GM12878 (cell line): ENCODE results near the gene MRM1. TPM values are rescaled to one million over a fixed set of nuclear protein-coding genes. Genes with fewer than 3 reads are reported as not detected.

Experiments used
- ATAC-seq: fragments of 200-7000 bp; cut with Tn5 transposase; 3 replicates; pipeline ENCODE4 v1.9.1; 2020; ENCODE audit warnings: mild to moderate bottlenecking, moderate library complexity
- BruUV-seq: library from RNA; stranded (reverse); fragments of 400-500 nt; replicated peaks from 2 replicates; lab custom pipeline; 2021; lab: Mats Ljungman, UMichigan
- CTCF ChIA-PET: fragments of 300-600 bp; sonication (Branson Sonifier 250); formaldehyde crosslinking; extraction: SDS; loops from one replicate; lab custom pipeline; 2021; ENCODE audit warnings: inconsistent platforms; lab: Yijun Ruan, JAX
- POLR2A ChIA-PET: fragments of 350-600 bp; formaldehyde crosslinking; extraction: SDS; loops from one replicate; lab custom pipeline; 2021; ENCODE audit warnings: inconsistent platforms; lab: Charles Lee
- RAD21 ChIA-PET: fragments of 300-600 bp; sonication (Branson Sonifier 250); formaldehyde crosslinking; loops from one replicate; lab custom pipeline; 2023; ENCODE audit warnings: antibody characterized with exemption; ENCODE audit not compliant: unreplicated experiment; lab: Charles Lee
- SMC1A ChIA-PET: fragments of 300-600 bp; sonication (Branson Sonifier 250); formaldehyde crosslinking; loops from one replicate; lab custom pipeline; 2023; ENCODE audit not compliant: unreplicated experiment, uncharacterized antibody; lab: Charles Lee
- DNase-seq: peaks from one replicate; pipeline ENCODE4 v3.0.0-alpha.2; 2011; ENCODE audit warnings: low read depth, low spot score
- FAIRE-seq: peaks from 3 replicates; lab custom pipeline; 2011; peaks lifted over from hg19 to GRCh38; lab: Jason Lieb, UNC
- H2AFZ ChIP-seq: 2 replicates; pipeline ENCODE4 v1.6.0; 2011; ENCODE audit warnings: low read depth, low read length, control low read depth; ENCODE audit not compliant: control insufficient read depth
- H3K27ac ChIP-seq: 2 replicates; pipeline ENCODE4 v1.5.1; 2011; ENCODE audit warnings: control low read depth; ENCODE audit not compliant: control insufficient read depth, insufficient read depth
- H3K27me3 ChIP-seq, 2 experiments: replicated peaks in 1 of 2; 2 replicates each; pipeline versions ENCODE4 v1.6.0 to v1.6.1; 2011; ENCODE audit warnings: low read length in 1 of 2; ENCODE audit not compliant: control insufficient read depth in 2 of 2, insufficient read depth in 2 of 2
- H3K36me3 ChIP-seq, 2 experiments: 2 replicates each; pipeline ENCODE4 v1.5.1; 2011; ENCODE audit warnings: low read length in 1 of 2; ENCODE audit not compliant: control insufficient read depth in 2 of 2, insufficient read depth in 2 of 2
- H3K4me1 ChIP-seq: 2 replicates; pipeline ENCODE4 v1.6.1; 2011; ENCODE audit warnings: mild to moderate bottlenecking, low read length, moderate library complexity, mixed read lengths; ENCODE audit not compliant: control insufficient read depth, insufficient read depth
- H3K4me2 ChIP-seq: 2 replicates; pipeline ENCODE4 v1.6.0; 2011; ENCODE audit warnings: control low read depth; ENCODE audit not compliant: control insufficient read depth, insufficient read depth
- H3K4me3 ChIP-seq: fragments of 200-600 bp; sonication (generic); 2 replicates; pipeline ENCODE4 v1.5.1; 2016
- H3K79me2 ChIP-seq: 2 replicates; pipeline ENCODE4 v1.6.0; 2011; ENCODE audit warnings: low read length; ENCODE audit not compliant: control insufficient read depth, insufficient read depth
- H3K9ac ChIP-seq: 2 replicates; pipeline ENCODE4 v1.8.0; 2011; ENCODE audit warnings: low read length, control low read depth, mixed read lengths; ENCODE audit not compliant: control insufficient read depth, insufficient read depth
- H3K9me3 ChIP-seq: replicated peaks from 3 replicates; pipeline ENCODE4 v1.5.1; 2011; ENCODE audit warnings: mild to moderate bottlenecking, low read length; ENCODE audit not compliant: control insufficient read depth, insufficient read depth
- H4K20me1 ChIP-seq: 2 replicates; pipeline ENCODE4 v1.6.0; 2011; ENCODE audit not compliant: control insufficient read depth, insufficient read depth
- ATF2 ChIP-seq: IDR thresholded peaks from 2 replicates; pipeline ENCODE4 v1.6.1; 2012; ENCODE audit warnings: low read length, inconsistent platforms
- CBX3 ChIP-seq: fragments of 200-600 bp; sonication (generic); IDR thresholded peaks from 2 replicates; pipeline ENCODE4 v1.6.1; 2016; ENCODE audit warnings: low read depth, borderline replicate concordance
- NKRF ChIP-seq: fragments of 450-650 bp; conservative IDR thresholded peaks from 2 replicates; pipeline ENCODE4 v1.6.1; 2017; ENCODE audit warnings: mild to moderate bottlenecking, moderate library complexity
- RUNX3 ChIP-seq: IDR thresholded peaks from 2 replicates; pipeline ENCODE4 v1.6.1; 2012; ENCODE audit warnings: low read length, inconsistent platforms
- SREBF2 ChIP-seq: IDR thresholded peaks from 2 replicates; pipeline ENCODE4 v1.6.1; 2012; ENCODE audit warnings: mild to moderate bottlenecking, low read length
- STAT3 ChIP-seq: IDR thresholded peaks from 2 replicates; pipeline ENCODE4 v1.6.1; 2011; ENCODE audit warnings: low read depth, low read length, improper control_type of control experiment
- TAF1 ChIP-seq: IDR thresholded peaks from 2 replicates; pipeline ENCODE4 v1.6.1; 2011; ENCODE audit warnings: mild to moderate bottlenecking, low read depth, low read length, borderline replicate concordance
- WGBS: methylation state at CpG from one replicate; pipeline ENCODE4 v1.1.6; 2016; ENCODE audit warnings: low lambda C conversion rate; ENCODE audit not compliant: insufficient replicate concordance, insufficient coverage; ENCODE audit errors: missing lambda C conversion rate; 5-methylcytosine and 5-hydroxymethylcytosine counted together
- in situ Hi-C: fragments of 300-500 bp; cut with MboI; formaldehyde crosslinking; loops from 9 replicates; pipeline ENCODE4 v1.14.3; 2018; ENCODE audit warnings: mixed read lengths
- intact Hi-C: fragments of 100-400 bp; cut with micrococcal nuclease; formaldehyde crosslinking; loops from one replicate; pipeline ENCODE4 v1.14.2; 2022; ENCODE audit not compliant: unreplicated experiment
- polyA plus RNA-seq, 11 experiments: library from polyadenylated mRNA; depleted of rRNA in 4 of 11; unstranded in 6 of 11; stranded (reverse) in 5 of 11; fragments of >200 nt; fragmentation: Nextera tagmentation in 4 of 11; fragmentation: Illumina TruSeq in 1 of 11; extraction: Ambion mirVana in 4 of 11; extraction: Trizol in 1 of 11; gene quantifications; 1 replicate in 1 of 11; 2 replicates in 10 of 11; pipeline versions ENCODE4 v1.2.1 to v1.2.3, GENCODE V29; 2011 to 2016; ENCODE audit warnings: inconsistent platforms in 2 of 11, missing spikeins in 2 of 11, low read depth in 1 of 11
- total RNA-seq, 4 experiments: library from RNA; depleted of rRNA in 3 of 4; stranded (reverse); fragments of >200 nt in 3 of 4; fragmentation: Illumina TruSeq in 1 of 4; extraction: Trizol in 1 of 4; gene quantifications; 2 replicates each; pipeline versions ENCODE4 v1.2.1 to v1.2.3, GENCODE V29; 2013 to 2021
- TF ChIP-seq, protein P1 (sequence below): IDR thresholded peaks from 2 replicates; pipeline ENCODE4 v1.6.1; 2012; ENCODE audit warnings: low read depth, low read length, improper control_type of control experiment

The MRM1 gene
- total and polyA plus RNA-seq, 10 of the 15 experiments (the other 5 are each of a cell fraction or from before 2014, with no cell fraction given): 0.23 to 16.9 (median 13.2) TPM

DNA sequence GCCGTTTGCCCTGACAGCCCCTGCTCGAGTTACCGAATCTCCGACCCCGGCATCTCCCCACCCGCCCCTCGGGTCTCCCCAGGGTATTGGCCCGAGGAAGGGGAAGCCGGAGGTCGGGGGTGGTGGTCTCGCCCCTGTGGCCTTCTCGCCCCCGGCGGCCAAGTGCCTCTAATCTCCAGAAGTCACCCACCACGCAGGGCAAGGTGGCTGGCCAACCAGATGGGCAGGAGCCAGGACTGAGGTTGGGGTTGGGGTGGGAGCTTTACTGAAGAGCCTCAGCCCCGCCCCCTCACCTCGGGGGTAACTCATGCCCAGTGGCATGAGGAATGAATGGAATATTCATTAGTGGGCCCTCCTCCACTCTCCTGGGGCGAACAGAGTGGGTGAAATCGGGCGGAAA, 9.1 kb upstream of the MRM1 start (continued):
- TF ChIP-seq NKRF: no peak
- TF ChIP-seq CBX3: no peak

DNA sequence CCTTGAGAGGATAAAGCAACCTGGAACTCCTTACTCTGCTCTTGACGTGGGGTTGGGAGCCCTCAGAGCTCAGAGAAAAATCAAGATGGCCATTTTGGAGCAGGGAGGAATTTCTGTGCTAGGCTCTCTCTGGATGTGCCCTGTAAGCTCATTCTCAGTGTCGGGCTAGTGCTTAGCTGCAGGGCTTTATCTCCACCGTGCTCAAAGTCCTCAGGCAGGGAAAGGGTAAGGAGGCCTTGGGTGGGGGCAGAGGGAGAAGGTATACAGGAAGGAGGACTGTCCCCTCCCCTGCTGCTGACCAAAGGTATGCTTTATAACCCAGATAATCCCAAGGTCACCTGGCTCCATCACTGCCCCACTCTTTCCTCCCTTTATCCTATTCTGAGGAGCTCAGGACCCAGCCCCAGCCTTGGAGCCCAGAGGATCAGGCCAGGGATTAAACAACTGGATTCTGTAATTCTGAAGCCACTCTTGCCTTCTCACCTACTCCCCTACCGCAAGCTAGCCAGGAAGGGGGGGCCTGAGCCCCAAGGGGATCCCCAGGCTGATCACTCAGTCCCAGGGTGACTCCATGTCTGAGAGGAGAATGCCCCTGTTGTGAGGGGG, 8.6 kb upstream of the MRM1 start:
- Histone ChIP-seq H3K27me3 (no peaks in the 10 kb centered on the region), H4K20me1 (no peaks in the 10 kb centered on the region), H3K9me3 (no peaks in the 10 kb centered on the region), H3K4me2 (peak overlapping the region; percentile 91), H3K4me3 (peak overlapping the region; percentile 84), H3K4me1 (peaks cover 16% of the 10 kb centered on the region), H3K27ac (no peak overlapping the region), H3K36me3 (peaks cover 3 to 8% of the 10 kb centered on the region in 2 experiments), H3K79me2 (no peaks in the 10 kb centered on the region), H3K9ac (peak overlapping the region; percentile 49), H2AFZ (peak overlapping the region; percentile 49; the same call in 1 of the 2 replicates)
- 32% methylated on average over 4 of the region's 4 CpGs for WGBS
- CTCF ChIA-PET: interaction anchor here (0.6 to 2.6 kb wide), 3 partner anchors 10 to 1384 kb away, joined by 3 to 30 read pairs (median 3); partner anchors contain the start of genes MRM1, MYO19 and PIGW
- POLR2A ChIA-PET: interaction anchor here (0.6 to 2.7 kb wide), 5 partner anchors 10 to 770 kb away, joined by 3 to 15 read pairs (median 3); partner anchors contain the start of genes GGNBP2, MRM1, MYO19 and PIGW
- intact Hi-C loops (no loop called here), in situ Hi-C loops (no loop called here)
- SMC1A ChIA-PET: interaction anchor here (0.5 to 2.8 kb wide), 4 partner anchors 8 to 805 kb away, joined by 3 to 15 read pairs (median 5); partner anchors contain the start of gene MRM1
- no peak for DNase-seq
- FAIRE-seq: no peak
- RAD21 ChIA-PET: interaction anchor here (0.8 to 3.7 kb wide), 4 partner anchors 9 to 623 kb away, joined by 3 to 18 read pairs (median 4); partner anchors contain the start of gene MRM1
- BruUV-seq: no TSS peak
- ATAC-seq: peak; percentile 2; the same call in 1 of the 3 replicates
- TF ChIP-seq ATF2: no peak
- TF ChIP-seq, protein P1, sequence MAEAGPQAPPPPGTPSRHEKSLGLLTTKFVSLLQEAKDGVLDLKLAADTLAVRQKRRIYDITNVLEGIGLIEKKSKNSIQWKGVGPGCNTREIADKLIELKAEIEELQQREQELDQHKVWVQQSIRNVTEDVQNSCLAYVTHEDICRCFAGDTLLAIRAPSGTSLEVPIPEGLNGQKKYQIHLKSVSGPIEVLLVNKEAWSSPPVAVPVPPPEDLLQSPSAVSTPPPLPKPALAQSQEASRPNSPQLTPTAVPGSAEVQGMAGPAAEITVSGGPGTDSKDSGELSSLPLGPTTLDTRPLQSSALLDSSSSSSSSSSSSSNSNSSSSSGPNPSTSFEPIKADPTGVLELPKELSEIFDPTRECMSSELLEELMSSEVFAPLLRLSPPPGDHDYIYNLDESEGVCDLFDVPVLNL: no peak
- peak; percentile 26; the same call in 1 of the 2 replicates for TF ChIP-seq RUNX3
- TF ChIP-seq SREBF2: no peak
- no peak for TF ChIP-seq TAF1
- no peak for TF ChIP-seq STAT3
